NT2/D1 (cell line): ENCODE measurements around the gene PBLD.

Source experiments
- SUZ12 ChIP-seq: IDR thresholded peaks from 2 replicates; pipeline ENCODE4 v1.6.1; 2011; ENCODE audit not compliant: insufficient read length, insufficient read depth; ENCODE audit errors: extremely low read depth
- YY1 ChIP-seq: IDR thresholded peaks from 2 replicates; pipeline ENCODE4 v1.6.1; 2011; ENCODE audit not compliant: insufficient read length, insufficient read depth

DNA sequence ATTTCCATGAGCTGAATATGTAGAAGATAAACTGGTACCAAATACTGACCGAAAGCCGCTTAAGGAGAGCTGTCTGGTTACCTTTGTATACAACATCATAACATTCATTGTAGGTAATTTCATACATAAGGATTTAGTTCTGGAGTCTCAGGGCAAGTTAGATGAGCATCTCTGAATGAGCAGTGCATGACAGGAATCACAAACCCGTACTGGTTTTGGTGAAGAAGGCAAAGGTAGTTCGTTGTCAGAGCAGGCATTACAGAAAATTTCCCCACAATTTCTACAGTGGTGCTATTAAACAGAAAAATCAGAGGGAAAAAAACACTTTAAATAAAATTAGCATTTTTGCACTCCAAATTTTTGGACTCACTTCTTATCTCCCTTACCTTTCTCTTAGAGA, 12.9 kb upstream of the PBLD start:
- TF ChIP-seq YY1 (no peak), SUZ12 (no peak)
